K562 (cell line): Measurements from ENCODE around the gene SPRING1. TPM values are rescaled to one million over a fixed set of nuclear protein-coding genes. Genes with fewer than 3 reads are reported as not detected.

Experiments
- ATAC-seq: fragments of 200-7000 bp; cut with Tn5 transposase; 3 replicates; pipeline ENCODE4 v1.9.1; 2020; ENCODE audit warnings: moderate library complexity
- BruUV-seq: library from RNA; stranded (reverse); fragments of 400-500 nt; replicated peaks from 2 replicates; lab custom pipeline; 2021; lab: Mats Ljungman, UMichigan
- CTCF ChIA-PET: fragments of 300-600 bp; formaldehyde crosslinking; extraction: SDS; loops from one replicate; lab custom pipeline; 2021; ENCODE audit warnings: low intra/inter-chr PET ratio; lab: Yijun Ruan, JAX
- POLR2A ChIA-PET: fragments of 300-600, 350-650 bp; sonication (Branson Sonifier 250); formaldehyde crosslinking; extraction: SDS; loops from one replicate; lab custom pipeline; 2021; ENCODE audit warnings: antibody characterized with exemption, inconsistent platforms; lab: Yijun Ruan, JAX
- DNase-seq, 4 experiments: peaks; one replicate each; pipeline versions ENCODE4 v3.0.0 to v3.0.0-alpha.2; 2011 to 2018; ENCODE audit warnings: low spot score in 3 of 4, mixed read lengths in 3 of 4; ENCODE audit errors: extremely low read depth in 1 of 4
- FAIRE-seq: peaks from 2 replicates; lab custom pipeline; 2011; peaks lifted over from hg19 to GRCh38; lab: Jason Lieb, UNC
- H2AFZ ChIP-seq: 2 replicates; pipeline ENCODE4 v1.6.0; 2011; ENCODE audit warnings: low read depth, low read length, control low read depth, inconsistent platforms
- H3K27ac ChIP-seq: fragments of 200-600 bp; 3 replicates; pipeline ENCODE4 v1.8.0; 2011; ENCODE audit warnings: low read depth, mild to moderate bottlenecking, control low read depth, inconsistent platforms, low read length, moderate library complexity, mixed read lengths; ENCODE audit errors: extremely low read depth
- H3K27me3 ChIP-seq, 2 experiments: fragments of 300-600 bp in 1 of 2; 2 replicates in 1 of 2; 3 replicates in 1 of 2; pipeline versions ENCODE4 v1.6.0 to v1.8.0; 2011; ENCODE audit warnings: inconsistent platforms in 2 of 2, low read length in 2 of 2, mild to moderate bottlenecking in 1 of 2, mixed read lengths in 1 of 2, moderate library complexity in 1 of 2; ENCODE audit not compliant: control insufficient read depth in 2 of 2, insufficient read depth in 2 of 2
- H3K36me3 ChIP-seq: fragments of 300-600 bp; 3 replicates; pipeline ENCODE4 v1.8.0; 2011; ENCODE audit warnings: mild to moderate bottlenecking, low read length, inconsistent platforms; ENCODE audit not compliant: control insufficient read depth, insufficient read depth
- H3K4me1 ChIP-seq, 2 experiments: fragments of 200-600 bp in 1 of 2; replicated peaks in 1 of 2; 2 replicates in 1 of 2; 3 replicates in 1 of 2; pipeline versions ENCODE4 v1.5.1 to v1.8.0; 2011; ENCODE audit warnings: inconsistent platforms in 2 of 2, low read length in 2 of 2, mild to moderate bottlenecking in 1 of 2, mixed read lengths in 1 of 2, moderate library complexity in 1 of 2; ENCODE audit not compliant: control insufficient read depth in 2 of 2, insufficient read depth in 2 of 2
- H3K4me2 ChIP-seq: 2 replicates; pipeline ENCODE4 v1.6.1; 2011; ENCODE audit warnings: low read length, control low read depth, inconsistent platforms, mixed read lengths; ENCODE audit not compliant: insufficient read depth
- H3K4me3 ChIP-seq: fragments of 200-600 bp; sonication (generic), shearing (Covaris generic); 2 replicates; pipeline ENCODE4 v1.5.1; 2016; ENCODE audit warnings: control low read depth, inconsistent platforms
- H3K79me2 ChIP-seq: fragments of 200-600 bp; 3 replicates; pipeline ENCODE4 v1.8.0; 2011; ENCODE audit warnings: low read length, inconsistent platforms; ENCODE audit not compliant: control insufficient read depth, insufficient read depth
- H3K9ac ChIP-seq, 2 experiments: 2 replicates each; pipeline versions ENCODE4 v1.6.0 to v1.6.1; 2011; ENCODE audit warnings: low read depth in 2 of 2, low read length in 2 of 2, control low read depth in 1 of 2, inconsistent platforms in 1 of 2, mild to moderate bottlenecking in 1 of 2, mixed read lengths in 1 of 2; ENCODE audit not compliant: insufficient read depth in 1 of 2
- H3K9me1 ChIP-seq: one replicate; pipeline ENCODE4 v1.6.0; 2011; ENCODE audit warnings: inconsistent platforms, mild to moderate bottlenecking, low read length, moderate library complexity; ENCODE audit not compliant: control insufficient read depth, insufficient read depth
- H3K9me3 ChIP-seq: replicated peaks from 2 replicates; pipeline ENCODE4 v1.5.1; 2011; ENCODE audit warnings: low read depth, low read length, inconsistent platforms; ENCODE audit not compliant: control insufficient read depth, insufficient read depth
- H4K20me1 ChIP-seq: replicated peaks from 2 replicates; pipeline ENCODE4 v1.6.1; 2011; ENCODE audit warnings: low read length, inconsistent platforms, mixed read lengths; ENCODE audit not compliant: control insufficient read depth, insufficient read depth
- ARID4B ChIP-seq: sonication (generic); formaldehyde crosslinking; IDR thresholded peaks from 2 replicates; pipeline ENCODE4 v1.8.0; 2022; ENCODE audit warnings: mild to moderate bottlenecking, missing genetic modification reagents
- ELK3 ChIP-seq: fragments of 450-650 bp; formaldehyde crosslinking; IDR thresholded peaks from 2 replicates; pipeline ENCODE4 v1.4.0; 2020; ENCODE audit warnings: mild to moderate bottlenecking
- HDAC6 ChIP-seq: IDR thresholded peaks from 2 replicates; pipeline ENCODE4 v1.6.1; 2012; ENCODE audit warnings: low read depth, mild to moderate bottlenecking, control low read depth, inconsistent platforms, low read length, moderate library complexity
- MEIS2 ChIP-seq: fragments of 450-650 bp; IDR thresholded peaks from 2 replicates; pipeline ENCODE4 v1.6.1; 2014; ENCODE audit warnings: mild to moderate bottlenecking; ENCODE audit not compliant: partially characterized antibody
- PBX2 ChIP-seq, 2 experiments: IDR thresholded peaks in 1 of 2; conservative IDR thresholded peaks in 1 of 2; 2 replicates each; pipeline ENCODE4 v1.6.1; 2016; ENCODE audit warnings: low read depth in 2 of 2, mild to moderate bottlenecking in 1 of 2, missing compliant biosample characterization in 1 of 2, missing genetic modification characterization in 1 of 2, moderate library complexity in 1 of 2
- PHB ChIP-seq: fragments of 250-450 bp; sonication (Bioruptor Pico); IDR thresholded peaks from 2 replicates; pipeline ENCODE4 v1.5.0; 2021
- PKNOX1 ChIP-seq: fragments of 450-650 bp; IDR thresholded peaks from 2 replicates; pipeline ENCODE4 v1.6.1; 2016
- VEZF1 ChIP-seq: fragments of 200-800 bp; sonication (Bioruptor generic); IDR thresholded peaks from 2 replicates; pipeline ENCODE4 v1.6.1; 2017; ENCODE audit warnings: missing genetic modification characterization, missing compliant biosample characterization
- WGBS: fragments of 100-300 bp; shearing (Covaris generic); methylation state at CpG from one replicate; pipeline ENCODE4 v1.1.6; 2016; ENCODE audit warnings: low coverage, mixed read lengths; ENCODE audit not compliant: insufficient coverage; ENCODE audit errors: missing lambda C conversion rate; 5-methylcytosine and 5-hydroxymethylcytosine counted together
- in situ Hi-C: fragments of 300-500 bp; cut with MboI; formaldehyde crosslinking; loops from 4 replicates; pipeline ENCODE4 v1.15.0; 2018; ENCODE audit warnings: inconsistent platforms, mixed read lengths
- intact Hi-C: fragments of 100-400 bp; cut with micrococcal nuclease; formaldehyde crosslinking; loops from 2 replicates; pipeline ENCODE4 v1.14.2; 2022
- polyA plus RNA-seq, 8 experiments: library from polyadenylated mRNA; depleted of rRNA in 4 of 8; stranded (reverse) in 5 of 8; unstranded in 3 of 8; fragments of >200 nt; fragmentation: Nextera tagmentation in 2 of 8; fragmentation: Illumina TruSeq in 1 of 8; extraction: Ambion mirVana in 2 of 8; extraction: Trizol in 1 of 8; gene quantifications; 2 replicates each; pipeline versions ENCODE4 v1.2.1 to v1.2.3, GENCODE V29; 2011 to 2014; ENCODE audit warnings: inconsistent platforms in 1 of 8, missing spikeins in 1 of 8
- total RNA-seq, 7 experiments: library from RNA; depleted of rRNA in 6 of 7; stranded (reverse); fragments of >200 nt in 6 of 7; fragmentation: Illumina TruSeq in 2 of 7; extraction: Trizol in 2 of 7; gene quantifications; 2 replicates each; pipeline versions ENCODE4 v1.2.1 to v1.2.3, GENCODE V29; 2011 to 2021; ENCODE audit warnings: low replicate concordance in 1 of 7

SPRING1 gene
- total and polyA plus RNA-seq, 9 of the 15 experiments (the other 6 are each of a cell fraction or from before 2014, with no cell fraction given), result 1.1 to 20.0 (median 8.0) TPM

GRCh38 chr12:116689979-116690744, 47.7 kb downstream of the SPRING1 start:
- CTCF ChIA-PET, result no interaction called here
- peaks cover 4% of the 10 kb centered on the region; the same call in 1 of the 2 replicates for H4K20me1 ChIP-seq
- POLR2A ChIA-PET, result interaction anchor here (0.6 to 0.9 kb wide), 2 partner anchors 13 to 59 kb away, joined by 3 read pairs; no protein-coding TSS in a partner anchor
- no peaks in the 10 kb centered on the region for H3K9me1 ChIP-seq
- 3% methylated on average over 8 of the region's 8 CpGs for WGBS
- H3K79me2 ChIP-seq, result no peaks in the 10 kb centered on the region
- H3K4me1 ChIP-seq, result peaks cover 0 to 7% of the 10 kb centered on the region in 2 experiments; a peak in 1 of 5 replicates
- no peak overlapping the region for H3K27ac ChIP-seq
- ATAC-seq (no peak), FAIRE-seq (no peak), DNase-seq (no peak)
- peaks cover 36 to 39% of the 10 kb centered on the region in 2 experiments for H3K27me3 ChIP-seq
- no peak overlapping the region for H3K9ac ChIP-seq
- intact Hi-C loops (loop anchor here (5.0 kb wide), 1 partner anchor 73 kb away; no protein-coding TSS in a partner anchor), in situ Hi-C loops (loop anchor here (25.0 kb wide), 1 partner anchor 703 kb away; no protein-coding TSS in a partner anchor)
- no peak overlapping the region for H3K4me2 ChIP-seq
- no peak overlapping the region for H3K4me3 ChIP-seq
- H3K36me3 ChIP-seq, result no peaks in the 10 kb centered on the region
- no peaks in the 10 kb centered on the region for H3K9me3 ChIP-seq
- no peak overlapping the region for H2AFZ ChIP-seq
- no TSS peak for BruUV-seq
- TF ChIP-seq ARID4B (CRISPR knock-in tag) (no peak), PBX2 (CRISPR knock-in tag; IDR thresholded peaks at IDR 0.05; ENCODE audit: low read depth) (no peak), PBX2 (tag; conservative IDR thresholded peaks at IDR 0.05; ENCODE audit: low read depth) (peak; percentile 77), VEZF1 (peak; percentile 27; the same call in 1 of the 2 replicates), PKNOX1 (peak; percentile 74), MEIS2 (peak; percentile 81), HDAC6 (no peak), ELK3 (CRISPR knock-in tag) (no peak), PHB (CRISPR knock-in tag) (no peak)
